ENCODE data around the gene TRAPPC10. TPM values are rescaled to one million over a fixed set of nuclear protein-coding genes. Genes with fewer than 3 reads are reported as not detected.

Gene TRAPPC10
- total RNA-seq, 4 donors from 2014 or later = 38.6 to 77.8 (median 55.3) TPM

GRCh38 chr21:44002511-44002910 lies 9.6 kb upstream of the TRAPPC10 start:
- no peaks in the 10 kb centered on the region for H3K36me3 ChIP-seq
- no peaks in the 10 kb centered on the region for H3K9me3 ChIP-seq
- H3K27me3 ChIP-seq = no peaks in the 10 kb centered on the region
- intact Hi-C loops (cut with DNase I) = no loop called here
- H3K27ac ChIP-seq = no peak overlapping the region
- no peak for DNase-seq
- no peaks in the 10 kb centered on the region for H3K4me1 ChIP-seq
- TF ChIP-seq CTCF (IDR thresholded peaks at IDR 0.05) = no peak
- no peak for TF ChIP-seq POLR2A (IDR thresholded peaks at IDR 0.05)
- no peak overlapping the region for H3K4me3 ChIP-seq (replicated peaks in 1 of 3)
- WGBS, 2 donors = 87 to 96% methylated on average over 10 of the region's 10 CpGs

GRCh38 chr21:44003307-44003966 lies 8.7 kb upstream of the TRAPPC10 start:
- TF ChIP-seq CTCF (IDR thresholded peaks at IDR 0.05) (no peak), POLR2A (IDR thresholded peaks at IDR 0.05) (no peak)

GRCh38 chr21:44005071-44005470 lies 7.0 kb upstream of the TRAPPC10 start:
- no peak overlapping the region for H3K4me3 ChIP-seq (replicated peaks in 1 of 3)
- TF ChIP-seq POLR2A (IDR thresholded peaks at IDR 0.05) = no peak
- H3K27ac ChIP-seq = no peak overlapping the region
- H3K4me1 ChIP-seq = no peaks in the 10 kb centered on the region
- H3K27me3 ChIP-seq = no peaks in the 10 kb centered on the region
- no peak for DNase-seq
- intact Hi-C loops (cut with DNase I) = no loop called here
- WGBS, 2 donors = 90 to 93% methylated on average over 13 of the region's 13 CpGs
- H3K9me3 ChIP-seq = no peaks in the 10 kb centered on the region
- H3K36me3 ChIP-seq = no peaks in the 10 kb centered on the region

More at GRCh38 chr21:44003307-44003966, 8.7 kb upstream of the TRAPPC10 start:
- Histone ChIP-seq H3K9me3 (no peaks in the 10 kb centered on the region), H3K4me1 (no peaks in the 10 kb centered on the region), H3K4me3 (replicated peaks in 1 of 3) (no peak overlapping the region), H3K27me3 (no peaks in the 10 kb centered on the region), H3K27ac (no peak overlapping the region), H3K36me3 (no peaks in the 10 kb centered on the region)
- intact Hi-C loops (cut with DNase I) = no loop called here
- 91 to 97% methylated on average over 5 of the region's 5 CpGs for WGBS, 2 donors
- no peak for DNase-seq

GRCh38 chr21:44005593-44005992 lies 6.5 kb upstream of the TRAPPC10 start:
- 80 to 82% methylated on average over 9 of the region's 9 CpGs for WGBS, 2 donors
- no peak overlapping the region for H3K27ac ChIP-seq

GRCh38 chr21:44006017-44006619 lies 6.0 kb upstream of the TRAPPC10 start:
- 72 to 78% methylated on average over 9 of the region's 9 CpGs for WGBS, 2 donors
- Histone ChIP-seq H3K27me3 (no peaks in the 10 kb centered on the region), H3K4me3 (replicated peaks in 1 of 3) (no peak overlapping the region), H3K4me1 (peaks cover 0 to under 1% of the 10 kb centered on the region in 2 donors), H3K9me3 (no peaks in the 10 kb centered on the region), H3K27ac (no peak overlapping the region), H3K36me3 (no peaks in the 10 kb centered on the region)
- intact Hi-C loops (cut with DNase I) = no loop called here
- TF ChIP-seq POLR2A (IDR thresholded peaks at IDR 0.05) (no peak), CTCF (IDR thresholded peaks at IDR 0.05) (no peak)
- no peak for DNase-seq

More at GRCh38 chr21:44005593-44005992, 6.5 kb upstream of the TRAPPC10 start:
- intact Hi-C loops (cut with DNase I) = no loop called here
- Histone ChIP-seq H3K27me3 (no peaks in the 10 kb centered on the region), H3K9me3 (no peaks in the 10 kb centered on the region), H3K36me3 (no peaks in the 10 kb centered on the region), H3K4me1 (no peaks in the 10 kb centered on the region), H3K4me3 (replicated peaks in 1 of 3) (no peak overlapping the region)
- no peak for DNase-seq
- no peak for TF ChIP-seq POLR2A (IDR thresholded peaks at IDR 0.05)
- TF ChIP-seq CTCF (IDR thresholded peaks at IDR 0.05) = no peak

All from thyroid gland (tissue), 4 donors.